SJSA1 (cell line): ENCODE results near the gene MRPL51. TPM values are rescaled to one million over a fixed set of nuclear protein-coding genes. Genes with fewer than 3 reads are reported as not detected.
"Not testable (repeated sequence)": the region's sequence is repeated elsewhere in the genome, so short reads cannot be mapped to it uniquely, and the experiment has no call there.

ENCODE experiments used
- DNase-seq, 2 experiments: peaks; one replicate each; pipeline ENCODE4 v3.0.0-alpha.2; 2015 to 2020; ENCODE audit warnings: low spot score in 2 of 2, low read depth in 1 of 2
- H3K27ac ChIP-seq: fragments of 250-450 bp; sonication (Bioruptor Pico); 2 replicates; pipeline ENCODE4 v1.5.1; 2020; ENCODE audit warnings: mild to moderate bottlenecking, moderate library complexity
- H3K27me3 ChIP-seq: fragments of 250-450 bp; sonication (Bioruptor Pico); replicated peaks from 2 replicates; pipeline ENCODE4 v1.5.1; 2020; ENCODE audit warnings: mild to moderate bottlenecking, moderate library complexity
- H3K36me3 ChIP-seq: fragments of 250-450 bp; sonication (Bioruptor Pico); 2 replicates; pipeline ENCODE4 v1.5.1; 2020; ENCODE audit warnings: mild to moderate bottlenecking
- H3K4me1 ChIP-seq: fragments of 250-450 bp; sonication (Bioruptor Pico); replicated peaks from 2 replicates; pipeline ENCODE4 v1.6.1; 2021; ENCODE audit warnings: mild to moderate bottlenecking
- H3K4me3 ChIP-seq: fragments of 250-450 bp; sonication (Bioruptor Pico); 2 replicates; pipeline ENCODE4 v1.5.1; 2020; ENCODE audit warnings: mild to moderate bottlenecking
- H3K9me3 ChIP-seq: fragments of 250-450 bp; sonication (Bioruptor Pico); replicated peaks from 2 replicates; pipeline ENCODE4 v1.5.1; 2020; ENCODE audit warnings: mild to moderate bottlenecking
- total RNA-seq: library from RNA; depleted of rRNA; stranded (reverse); fragments of >200 nt; shearing (Covaris generic); gene quantifications from 2 replicates; pipeline ENCODE4 v1.2.3, GENCODE V29; 2014

MRPL51 gene
- total RNA-seq, 1 experiment from 2014 or later, result 213 TPM

DNA sequence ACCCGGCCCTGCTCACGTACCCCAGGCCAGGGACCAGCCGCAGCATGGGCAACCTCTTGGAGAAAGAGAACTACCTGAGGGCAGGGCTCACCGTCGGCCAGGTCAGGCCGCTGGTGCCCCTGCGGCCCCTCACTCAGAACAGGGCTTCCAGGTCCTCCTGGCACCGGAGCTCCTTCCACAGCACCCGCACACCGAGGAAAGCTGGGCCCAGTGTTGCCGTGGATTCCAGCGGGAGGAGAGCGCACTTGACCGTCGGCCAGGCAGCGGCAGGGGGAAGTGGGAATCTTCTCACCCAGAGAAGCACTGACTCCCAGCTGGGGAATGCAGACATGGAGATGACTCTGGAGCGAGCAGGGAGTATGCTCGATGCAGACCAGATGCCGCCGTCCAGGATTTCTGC is 14.6 kb downstream of the MRPL51 start:
- no peaks in the 10 kb centered on the region for H3K9me3 ChIP-seq
- H3K27me3 ChIP-seq, result no peaks in the 10 kb centered on the region
- peaks cover 42% of the 10 kb centered on the region for H3K4me1 ChIP-seq
- no peaks in the 10 kb centered on the region for H3K36me3 ChIP-seq
- no peak overlapping the region for H3K4me3 ChIP-seq
- H3K27ac ChIP-seq, result no peak overlapping the region
- no peak for DNase-seq

DNA sequence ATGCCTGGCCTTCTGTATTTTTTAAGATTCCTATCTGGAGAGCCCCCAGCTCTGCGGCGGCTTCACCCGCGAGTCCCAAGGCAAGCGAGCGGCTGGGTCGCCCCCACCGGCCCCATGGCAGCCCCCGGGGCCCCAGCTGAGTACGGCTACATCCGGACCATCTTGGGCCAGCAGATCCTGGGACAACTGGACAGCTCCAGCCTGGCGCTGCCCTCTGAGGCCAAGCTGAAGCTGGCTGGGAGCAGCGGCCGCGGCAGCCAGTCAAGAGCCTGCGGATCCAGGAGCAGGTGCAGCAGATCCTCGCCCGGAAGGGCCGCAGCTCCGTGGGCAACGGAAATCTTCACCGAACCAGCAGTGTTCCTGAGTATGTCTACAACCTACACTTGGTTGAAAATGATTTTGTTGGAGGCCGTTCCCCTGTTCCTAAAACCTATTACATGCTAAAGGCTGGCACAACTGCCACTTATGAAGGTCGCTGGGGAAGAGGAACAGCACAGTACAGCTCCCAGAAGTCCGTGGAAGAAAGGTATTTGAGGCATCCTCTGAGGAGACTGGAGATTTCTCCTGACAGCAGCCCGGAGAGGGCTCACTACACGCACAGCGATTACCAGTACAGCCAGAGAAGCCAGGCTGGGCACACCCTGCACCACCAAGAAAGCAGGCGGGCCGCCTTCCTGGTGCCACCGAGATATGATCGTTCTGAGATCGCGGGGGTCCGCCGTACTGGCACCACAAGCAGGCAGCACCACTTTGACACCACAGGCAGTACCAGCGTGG is 15.3 kb downstream of the MRPL51 start:
- H3K4me3 ChIP-seq, H3K27me3 ChIP-seq, H3K27ac ChIP-seq, DNase-seq, H3K9me3 ChIP-seq, H3K36me3 ChIP-seq: not testable (repeated sequence)
- peaks cover 42% of the 10 kb centered on the region for H3K4me1 ChIP-seq

DNA sequence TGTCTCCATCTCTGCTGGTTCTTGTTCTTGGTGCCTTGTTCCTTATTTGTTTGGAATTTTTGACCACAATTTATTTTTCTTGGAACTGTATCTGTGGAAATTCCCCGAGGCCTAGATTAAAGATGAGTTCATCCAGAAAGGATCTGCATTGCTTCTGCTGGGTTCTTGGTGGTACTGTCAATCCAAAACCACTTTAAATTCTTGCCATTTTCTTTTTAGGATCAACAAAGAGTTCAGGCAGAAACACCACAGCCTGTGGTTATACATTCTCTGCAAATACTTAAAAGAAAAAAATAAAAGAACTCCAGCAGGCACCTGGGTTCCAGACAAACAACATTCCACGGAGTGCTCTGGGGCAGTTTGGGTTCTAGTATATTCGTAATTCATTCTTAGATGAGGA is 16.6 kb downstream of the MRPL51 start:
- Histone ChIP-seq H3K4me3 (no peak overlapping the region), H3K4me1 (peaks cover 42% of the 10 kb centered on the region), H3K36me3 (no peaks in the 10 kb centered on the region), H3K27me3 (no peaks in the 10 kb centered on the region), H3K27ac (peak overlapping the region; percentile 34), H3K9me3 (no peaks in the 10 kb centered on the region)
- peak; percentile 71 to 95 for DNase-seq

DNA sequence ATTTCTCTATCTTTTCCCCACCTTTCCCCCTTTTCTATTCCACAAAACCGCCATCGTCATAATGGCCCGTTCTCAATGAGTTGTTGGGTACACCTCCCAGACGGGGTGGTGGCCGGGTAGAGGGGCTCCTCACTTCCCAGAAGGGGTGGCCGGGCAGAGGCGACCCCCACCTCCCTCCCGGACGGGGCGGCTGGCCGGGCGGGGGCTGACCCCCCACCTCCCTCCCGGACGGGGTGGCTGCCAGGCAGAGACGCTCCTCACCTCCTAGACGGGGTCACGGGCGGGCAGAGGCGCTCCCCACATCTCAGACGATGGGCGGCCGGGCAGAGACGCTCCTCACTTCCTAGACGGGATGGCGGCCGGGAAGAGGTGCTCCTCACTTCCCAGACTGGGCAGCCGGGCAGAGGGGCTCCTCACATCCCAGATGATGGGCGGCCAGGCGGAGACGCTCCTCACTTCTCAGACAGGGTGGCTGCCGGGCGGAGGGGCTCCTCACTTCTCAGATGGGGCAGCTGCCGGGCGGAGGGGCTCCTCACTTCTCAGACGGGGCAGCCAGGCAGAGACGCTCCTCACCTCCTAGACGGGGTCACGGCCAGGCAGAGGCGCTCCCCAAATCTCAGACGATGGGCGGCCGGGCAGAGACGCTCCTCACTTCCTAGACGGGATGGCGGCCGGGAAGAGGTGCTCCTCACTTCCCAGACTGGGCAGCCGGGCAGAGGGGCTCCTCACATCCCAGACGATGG is 17.7 kb downstream of the MRPL51 start:
- peaks cover 45% of the 10 kb centered on the region for H3K4me1 ChIP-seq
- not testable (repeated sequence) for H3K27me3 ChIP-seq, H3K36me3 ChIP-seq, H3K9me3 ChIP-seq, DNase-seq, H3K27ac ChIP-seq, H3K4me3 ChIP-seq

DNA sequence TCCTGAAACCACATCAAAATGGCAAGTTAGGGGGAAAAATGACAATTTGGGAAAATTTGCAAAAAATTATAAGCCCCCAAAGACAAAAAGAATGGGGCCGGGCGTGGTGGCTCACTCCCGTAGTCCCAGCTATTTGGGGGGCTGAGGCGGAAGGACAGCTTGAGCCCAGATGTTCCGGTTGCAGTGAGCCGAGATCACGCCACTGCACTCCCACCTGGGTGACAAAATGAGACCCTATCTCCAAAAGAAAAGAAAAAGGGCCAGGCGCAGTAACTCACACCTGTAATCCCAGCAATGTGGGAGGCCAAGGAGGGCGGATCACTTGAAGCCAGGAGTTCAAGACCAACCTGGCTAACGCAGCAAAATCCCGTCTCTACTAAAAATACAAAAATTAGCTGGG is 20.6 kb downstream of the MRPL51 start:
- Histone ChIP-seq H3K27ac (no peak overlapping the region), H3K36me3 (peaks cover 5% of the 10 kb centered on the region), H3K4me3 (no peak overlapping the region), H3K9me3 (no peaks in the 10 kb centered on the region), H3K4me1 (peaks cover 59% of the 10 kb centered on the region), H3K27me3 (no peaks in the 10 kb centered on the region)
- DNase-seq, result no peak

DNA sequence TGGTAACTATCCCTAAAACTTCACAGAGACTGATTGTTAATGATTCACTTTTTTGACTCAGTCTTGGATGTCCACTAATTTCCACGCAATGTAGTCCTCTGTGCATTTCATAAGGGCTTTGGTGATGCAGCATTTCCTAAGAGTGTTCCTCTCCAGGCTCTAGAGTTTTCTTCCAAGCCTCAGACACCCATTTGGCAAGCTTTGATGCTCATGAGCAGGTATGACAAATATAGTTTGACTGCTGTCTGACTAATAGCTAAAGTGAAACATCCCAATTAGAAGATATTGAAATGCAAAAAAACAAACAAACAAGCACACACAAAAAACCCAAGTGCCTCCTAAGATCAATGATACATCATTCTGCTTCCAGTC is 21.1 kb downstream of the MRPL51 start:
- no peak overlapping the region for H3K27ac ChIP-seq
- no peak overlapping the region for H3K4me3 ChIP-seq
- no peaks in the 10 kb centered on the region for H3K27me3 ChIP-seq
- H3K36me3 ChIP-seq, result peaks cover 5% of the 10 kb centered on the region
- DNase-seq, result no peak
- H3K9me3 ChIP-seq, result no peaks in the 10 kb centered on the region
- H3K4me1 ChIP-seq, result peaks cover 54% of the 10 kb centered on the region

DNA sequence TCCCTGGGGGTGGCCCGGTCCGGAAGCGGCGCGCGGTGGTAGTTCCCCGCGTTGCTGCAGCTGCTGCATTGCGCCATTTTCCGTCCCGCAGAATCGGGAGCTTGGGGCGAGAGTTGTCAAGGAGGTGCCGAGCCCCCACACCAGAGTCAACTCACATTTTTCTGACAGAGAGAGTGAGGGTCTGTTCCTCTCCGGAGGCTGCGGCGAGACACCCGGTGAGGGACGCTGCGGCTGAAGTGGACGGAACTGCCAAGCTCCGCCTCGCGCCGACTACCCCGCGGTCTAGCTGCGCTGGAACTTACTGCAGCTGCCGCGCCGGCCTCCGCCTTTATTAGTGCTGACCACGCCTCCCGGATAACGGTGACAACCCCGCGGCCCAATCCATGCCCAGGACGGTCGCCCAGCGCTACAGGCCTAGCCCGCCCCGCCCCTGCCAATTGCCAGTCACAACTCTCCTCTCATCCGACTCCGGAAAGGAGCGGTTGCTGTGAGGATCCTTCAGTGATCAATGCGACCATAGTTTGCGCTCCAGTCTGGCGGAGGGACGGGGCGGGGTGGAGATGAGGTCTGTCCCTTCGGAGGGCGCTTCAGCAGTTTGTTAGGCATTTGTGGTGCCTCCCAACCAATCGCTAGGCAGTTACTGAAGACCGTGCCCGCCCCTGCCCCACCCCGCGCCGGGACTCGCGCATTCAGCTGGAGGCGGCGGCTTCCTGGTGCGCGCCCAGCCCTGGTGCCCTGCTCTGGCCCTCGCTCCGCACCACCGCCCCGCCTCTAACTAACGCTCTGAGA is 22.5 kb downstream of the MRPL51 start, which contains the start of gene VAMP1:
TSS of gene VAMP1 (minus strand) at position 303 of the 789 bp plus-strand sequence. CDS start at position 157, 146 bp downstream.
- peaks cover 19% of the 10 kb centered on the region for H3K36me3 ChIP-seq
- no peaks in the 10 kb centered on the region for H3K27me3 ChIP-seq
- peaks cover 42% of the 10 kb centered on the region for H3K4me1 ChIP-seq
- peak within 1 kb of the TSS; percentile 53 for H3K27ac ChIP-seq
- peak; percentile 98 to 99 for DNase-seq
- peak within 1 kb of the TSS; percentile 54 for H3K4me3 ChIP-seq
- no peaks in the 10 kb centered on the region for H3K9me3 ChIP-seq

DNA sequence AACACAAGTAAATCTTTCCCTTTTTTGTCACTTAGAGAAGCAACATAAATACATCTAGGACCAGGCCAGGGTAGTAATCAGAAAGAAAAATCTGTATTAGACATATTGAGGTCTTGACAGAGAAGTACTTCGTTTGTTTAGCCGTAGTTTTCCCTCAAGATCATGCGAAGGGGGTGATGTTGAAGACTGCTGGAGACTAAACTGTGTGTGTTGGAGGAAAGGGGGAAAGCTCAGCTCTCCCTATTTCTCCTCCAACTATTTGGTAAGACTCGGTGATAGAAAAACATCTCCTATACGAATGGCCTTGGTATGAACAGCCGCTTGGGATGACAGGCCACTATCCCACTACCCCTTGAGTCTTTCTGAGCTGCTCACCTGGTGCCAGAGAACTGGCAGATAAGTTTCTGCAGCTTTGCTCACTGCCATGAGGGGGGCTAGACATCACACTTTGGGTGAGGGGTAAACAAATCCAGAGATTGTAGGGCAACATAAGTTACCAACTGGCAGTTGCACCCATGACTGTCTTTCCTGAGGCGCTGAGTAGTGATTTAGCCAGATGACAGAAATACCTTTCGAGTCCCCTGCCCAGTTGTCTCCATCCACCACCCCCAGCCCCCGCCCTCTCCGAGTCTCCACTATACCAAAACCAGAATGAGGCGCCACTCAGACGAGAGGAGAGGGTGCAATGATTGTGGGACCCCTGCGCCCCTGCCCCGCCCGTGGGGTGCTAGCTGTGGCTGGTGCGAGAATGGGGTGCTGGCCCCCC is 23.3 kb downstream of the MRPL51 start:
- Histone ChIP-seq H3K36me3 (peaks cover 25% of the 10 kb centered on the region), H3K27ac (no peak overlapping the region), H3K9me3 (no peaks in the 10 kb centered on the region), H3K4me3 (peak overlapping the region; percentile 54), H3K4me1 (peaks cover 34% of the 10 kb centered on the region), H3K27me3 (no peaks in the 10 kb centered on the region)
- no peak for DNase-seq

DNA sequence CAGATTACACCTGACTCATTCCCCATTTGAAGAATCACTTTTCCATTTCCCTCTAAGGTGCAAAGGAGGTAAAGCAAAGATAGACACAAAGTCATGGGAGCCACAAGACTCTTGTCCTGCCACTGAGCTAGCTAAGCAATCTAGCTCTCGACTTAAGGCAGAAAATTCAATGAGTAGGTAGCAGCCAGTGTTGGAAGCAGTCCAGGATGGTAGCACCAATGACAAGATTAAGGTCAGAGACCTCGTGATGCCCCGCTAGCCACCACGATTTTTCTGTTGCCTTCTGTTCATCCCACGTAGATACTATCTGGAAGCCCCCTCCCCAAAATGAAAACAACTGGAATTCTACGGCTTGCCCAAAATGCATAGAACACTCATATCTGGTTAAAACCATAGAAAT is 24.0 kb downstream of the MRPL51 start:
- H3K4me1 ChIP-seq, result peaks cover 27% of the 10 kb centered on the region
- H3K27me3 ChIP-seq, result no peaks in the 10 kb centered on the region
- H3K9me3 ChIP-seq, result no peaks in the 10 kb centered on the region
- DNase-seq, result no peak
- no peak overlapping the region for H3K27ac ChIP-seq
- peaks cover 32% of the 10 kb centered on the region for H3K36me3 ChIP-seq
- H3K4me3 ChIP-seq, result peak overlapping the region; percentile 54

DNA sequence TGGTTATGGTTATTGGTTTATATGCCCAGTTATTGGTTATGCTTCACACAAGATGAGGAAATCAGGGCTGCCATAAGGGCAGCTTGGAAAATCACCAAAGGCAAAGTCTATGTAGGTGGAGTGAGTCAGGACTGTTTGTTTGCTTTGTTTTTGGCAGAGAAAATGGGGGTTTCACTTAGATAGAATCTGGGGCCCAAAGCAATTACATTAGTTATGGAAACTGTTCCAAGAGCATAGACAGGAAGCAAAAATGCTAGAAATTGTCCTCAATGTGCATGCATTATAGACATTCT is 24.8 kb downstream of the MRPL51 start:
- no peak overlapping the region for H3K4me3 ChIP-seq
- no peaks in the 10 kb centered on the region for H3K9me3 ChIP-seq
- DNase-seq, result no peak
- no peaks in the 10 kb centered on the region for H3K27me3 ChIP-seq
- peaks cover 24% of the 10 kb centered on the region for H3K4me1 ChIP-seq
- H3K36me3 ChIP-seq, result peaks cover 41% of the 10 kb centered on the region
- no peak overlapping the region for H3K27ac ChIP-seq

DNA sequence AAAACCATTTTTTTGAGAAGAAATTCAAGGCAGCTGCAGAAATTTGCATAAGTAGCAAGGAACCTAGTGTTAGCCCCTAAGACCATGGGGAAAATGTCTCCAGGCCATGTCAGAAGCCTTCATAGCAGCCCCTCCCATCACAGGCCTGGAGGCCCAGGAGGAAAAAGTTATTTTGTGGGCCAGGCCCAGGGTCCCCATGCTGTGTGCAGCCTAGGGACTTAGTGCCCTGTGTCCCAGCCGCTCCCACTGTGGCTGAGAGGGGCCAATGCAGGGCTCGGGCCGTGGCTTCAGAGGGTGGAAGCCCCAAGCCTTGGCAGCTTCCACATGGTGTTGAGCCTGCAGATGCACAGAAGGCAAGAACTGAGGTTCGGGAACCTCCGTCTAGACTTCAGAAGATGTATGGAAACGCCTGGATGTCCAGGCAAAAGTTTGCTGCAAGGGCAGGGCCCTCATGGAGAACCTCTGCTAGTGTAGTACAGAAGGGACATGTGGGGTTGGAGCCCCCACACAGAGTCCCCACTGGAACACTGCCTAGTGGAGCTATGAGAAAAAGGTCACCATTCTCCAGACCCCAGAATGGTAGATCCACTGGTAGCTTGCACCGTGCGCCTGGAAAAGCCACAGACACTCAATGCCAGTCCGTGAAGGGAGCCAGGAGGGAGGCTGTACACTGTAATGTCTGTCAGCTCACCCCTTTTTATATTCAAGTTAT is 25.3 kb downstream of the MRPL51 start:
- H3K27me3 ChIP-seq, H3K27ac ChIP-seq, H3K9me3 ChIP-seq, H3K4me3 ChIP-seq, DNase-seq: not testable (repeated sequence)
- Histone ChIP-seq H3K4me1 (peaks cover 24% of the 10 kb centered on the region), H3K36me3 (peaks cover 46% of the 10 kb centered on the region)

DNA sequence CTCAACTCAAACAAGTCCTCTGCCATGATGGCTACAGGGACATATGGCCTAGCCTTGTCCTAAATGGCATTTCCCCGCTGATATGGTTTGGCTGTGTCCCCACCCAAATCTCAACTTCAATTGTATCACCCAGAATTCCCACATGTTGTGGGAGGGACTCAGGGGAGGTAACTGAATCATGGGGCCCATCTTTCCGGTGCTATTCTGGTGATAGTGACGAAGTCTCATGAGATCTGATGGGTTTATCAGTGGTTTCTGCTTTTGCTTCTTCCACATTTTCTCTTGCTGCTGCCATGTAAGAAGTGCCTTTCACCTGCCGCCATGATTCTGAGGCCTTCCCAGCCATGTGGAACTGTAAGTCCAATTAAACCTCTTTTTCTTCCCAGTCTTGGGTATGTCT is 26.3 kb downstream of the MRPL51 start:
- DNase-seq, H3K27me3 ChIP-seq, H3K9me3 ChIP-seq, H3K27ac ChIP-seq, H3K4me3 ChIP-seq: not testable (repeated sequence)
- H3K36me3 ChIP-seq, result peaks cover 56% of the 10 kb centered on the region
- H3K4me1 ChIP-seq, result peaks cover 24% of the 10 kb centered on the region

DNA sequence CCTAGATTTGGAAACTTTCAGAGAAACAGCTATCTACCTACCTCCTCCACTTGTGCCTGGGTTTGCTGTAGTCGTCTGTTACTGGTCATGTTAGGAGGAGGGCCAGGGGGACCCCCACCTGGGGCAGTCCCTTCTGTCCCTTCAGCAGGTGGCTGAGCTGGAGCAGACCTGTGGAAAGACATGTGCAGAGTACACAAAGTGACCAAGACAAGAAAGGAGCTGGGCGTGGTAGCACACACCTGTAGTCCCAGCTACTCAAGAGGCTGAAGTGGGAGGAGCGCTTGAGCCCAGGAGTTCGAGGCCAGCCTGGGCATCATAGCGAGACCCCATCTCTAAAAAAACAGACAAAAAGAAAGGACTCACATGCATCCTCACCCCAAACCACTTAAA is 26.9 kb downstream of the MRPL51 start:
- Histone ChIP-seq H3K4me1 (peaks cover 21% of the 10 kb centered on the region), H3K27me3 (no peaks in the 10 kb centered on the region), H3K4me3 (no peak overlapping the region), H3K9me3 (no peaks in the 10 kb centered on the region), H3K27ac (no peak overlapping the region), H3K36me3 (peaks cover 60% of the 10 kb centered on the region)
- DNase-seq, result no peak
